ENCODE results near the gene MIER2. TPM values are rescaled to one million over a fixed set of nuclear protein-coding genes. Genes with fewer than 3 reads are reported as not detected.

MIER2 gene
- total RNA-seq, 2 donors from 2014 or later: 3.1 to 9.6 TPM

DNA sequence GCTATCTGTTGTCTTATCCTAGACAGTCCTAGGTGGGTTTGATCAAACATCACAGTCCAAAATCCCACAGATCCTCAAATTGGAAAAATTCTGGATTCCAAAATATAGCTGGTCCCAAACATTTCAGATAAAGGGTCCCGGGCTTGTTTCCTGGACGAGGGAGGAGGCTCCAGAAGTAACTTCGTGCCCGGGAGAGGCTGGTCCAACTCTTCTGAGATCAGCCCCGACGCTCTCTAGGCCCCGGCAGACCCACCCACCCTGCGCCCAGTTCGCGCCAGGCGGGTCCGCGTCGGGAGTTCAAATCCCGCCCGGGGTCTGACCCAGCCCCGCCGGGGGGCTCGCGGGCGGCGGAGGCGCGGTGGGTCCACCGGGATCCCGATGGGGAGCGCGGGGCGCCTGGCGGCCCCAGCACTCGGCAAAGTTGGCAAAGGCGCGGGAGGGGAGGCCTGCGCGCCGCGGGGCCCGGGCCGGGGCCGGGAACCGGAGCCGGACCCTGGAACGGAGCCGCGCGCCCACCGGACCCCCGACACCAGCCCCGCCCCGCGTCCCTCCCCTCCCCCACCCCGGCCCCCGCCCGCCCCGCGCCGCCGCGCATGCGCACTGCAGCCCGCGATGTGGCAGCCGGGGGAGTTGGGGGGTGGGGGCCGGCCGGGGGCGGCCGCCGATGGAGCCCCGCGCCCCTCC is 513 bp downstream of the MIER2 start:
- TF ChIP-seq POLR2A (IDR thresholded peaks at IDR 0.05): no peak
- TF ChIP-seq, protein P1, sequence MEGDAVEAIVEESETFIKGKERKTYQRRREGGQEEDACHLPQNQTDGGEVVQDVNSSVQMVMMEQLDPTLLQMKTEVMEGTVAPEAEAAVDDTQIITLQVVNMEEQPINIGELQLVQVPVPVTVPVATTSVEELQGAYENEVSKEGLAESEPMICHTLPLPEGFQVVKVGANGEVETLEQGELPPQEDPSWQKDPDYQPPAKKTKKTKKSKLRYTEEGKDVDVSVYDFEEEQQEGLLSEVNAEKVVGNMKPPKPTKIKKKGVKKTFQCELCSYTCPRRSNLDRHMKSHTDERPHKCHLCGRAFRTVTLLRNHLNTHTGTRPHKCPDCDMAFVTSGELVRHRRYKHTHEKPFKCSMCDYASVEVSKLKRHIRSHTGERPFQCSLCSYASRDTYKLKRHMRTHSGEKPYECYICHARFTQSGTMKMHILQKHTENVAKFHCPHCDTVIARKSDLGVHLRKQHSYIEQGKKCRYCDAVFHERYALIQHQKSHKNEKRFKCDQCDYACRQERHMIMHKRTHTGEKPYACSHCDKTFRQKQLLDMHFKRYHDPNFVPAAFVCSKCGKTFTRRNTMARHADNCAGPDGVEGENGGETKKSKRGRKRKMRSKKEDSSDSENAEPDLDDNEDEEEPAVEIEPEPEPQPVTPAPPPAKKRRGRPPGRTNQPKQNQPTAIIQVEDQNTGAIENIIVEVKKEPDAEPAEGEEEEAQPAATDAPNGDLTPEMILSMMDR (IDR thresholded peaks at IDR 0.05): no peak
- Histone ChIP-seq H3K9me3 (no peaks in the 10 kb centered on the region), H3K4me1 (peaks cover 40% of the 10 kb centered on the region), H3K4me3 (peak overlapping the region; percentile 64 to 70), H3K36me3 (replicated peaks in 1 of 2; ENCODE audit: insufficient read depth in 1 of 2, low read depth in 2 of 2) (no peaks in the 10 kb centered on the region), H3K27ac (peak overlapping the region; percentile 30 to 67 (median 46)), H3K27me3 (no peaks in the 10 kb centered on the region)
- intact Hi-C loops (cut with DNase I): no loop called here
- DNase-seq (peak in 1 of 4 donors; percentile 28), ATAC-seq (peak; percentile 8)
- WGBS, 2 donors: 0% methylated on average over 1 to 22 of the region's 70 CpGs

GRCh38 chr19:343451-343931 is 1.1 kb downstream of the MIER2 start:
- intact Hi-C loops (cut with DNase I): no loop called here
- no peak for TF ChIP-seq POLR2A (IDR thresholded peaks at IDR 0.05)
- TF ChIP-seq, protein P1 (IDR thresholded peaks at IDR 0.05): no peak
- DNase-seq: no peak
- WGBS, 2 donors: 71% methylated on average over 8 to 19 of the region's 19 CpGs
- Histone ChIP-seq H3K4me3 (peak overlapping the region; percentile 64 to 70), H3K4me1 (peaks cover 40% of the 10 kb centered on the region), H3K9me3 (no peaks in the 10 kb centered on the region), H3K27ac (peak overlapping the region in 3 of 4 donors; percentile 34 to 67 (median 59)), H3K36me3 (replicated peaks in 1 of 2; ENCODE audit: insufficient read depth in 1 of 2, low read depth in 2 of 2) (no peaks in the 10 kb centered on the region), H3K27me3 (no peaks in the 10 kb centered on the region)
- ATAC-seq: no peak

- intact Hi-C loops (cut with DNase I): no loop called here
- DNase-seq: peak; percentile 40 to 81 (median 52)
- Histone ChIP-seq H3K27ac (peak overlapping the region in 2 of 4 donors; percentile 34 to 67), H3K9me3 (no peaks in the 10 kb centered on the region), H3K4me1 (peaks cover 40% of the 10 kb centered on the region), H3K27me3 (no peaks in the 10 kb centered on the region), H3K4me3 (no peak overlapping the region), H3K36me3 (replicated peaks in 1 of 2; ENCODE audit: insufficient read depth in 1 of 2, low read depth in 2 of 2) (no peaks in the 10 kb centered on the region)
- 54 to 68% methylated on average over 14 of the region's 14 CpGs for WGBS, 2 donors
- ATAC-seq: no peak
- peak in 1 of 3 donors; percentile 30 for TF ChIP-seq POLR2A (IDR thresholded peaks at IDR 0.05)
- TF ChIP-seq, protein P1 (IDR thresholded peaks at IDR 0.05): no peak
Observed at GRCh38 chr19:342801-343421, 1.7 kb downstream of the MIER2 start.

DNA sequence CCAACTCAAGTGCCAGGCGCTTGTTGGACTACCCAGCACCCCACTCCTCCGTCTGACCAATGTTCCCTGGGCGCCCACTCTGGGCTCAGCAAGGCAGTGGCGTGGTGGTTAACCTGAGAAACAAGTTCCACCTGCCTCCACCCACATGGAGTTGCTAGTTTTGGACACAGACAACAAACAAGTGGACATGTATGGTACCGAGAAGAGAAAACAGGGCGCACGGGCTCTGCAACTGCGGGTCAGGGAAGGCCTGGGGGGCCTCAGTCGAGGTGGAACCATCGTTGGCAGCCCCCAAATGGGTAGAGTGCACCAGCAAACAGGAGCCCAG is 2.5 kb downstream of the MIER2 start:
- no peak for TF ChIP-seq POLR2A (IDR thresholded peaks at IDR 0.05)
- TF ChIP-seq, protein P1 (IDR thresholded peaks at IDR 0.05): no peak
- Histone ChIP-seq H3K4me3 (no peak overlapping the region), H3K27me3 (no peaks in the 10 kb centered on the region), H3K4me1 (peaks cover 40% of the 10 kb centered on the region), H3K9me3 (no peaks in the 10 kb centered on the region), H3K27ac (no peak overlapping the region), H3K36me3 (replicated peaks in 1 of 2; ENCODE audit: insufficient read depth in 1 of 2, low read depth in 2 of 2) (no peaks in the 10 kb centered on the region)
- DNase-seq (no peak), ATAC-seq (no peak)
- WGBS, 2 donors: 92 to 96% methylated on average over 9 to 10 of the region's 10 CpGs
- intact Hi-C loops (cut with DNase I): no loop called here

Measured in body of pancreas (tissue), 4 donors.